Measurements from ENCODE around the gene SCAF4.
"Not testable (repeated sequence)": the region's sequence is repeated elsewhere in the genome, so short reads cannot be mapped to it uniquely, and the experiment has no call there.

GRCh38 chr21:31654821-31655580 is 76.9 kb downstream of the SCAF4 start:
- TF ChIP-seq CTCF (IDR thresholded peaks at IDR 0.05; ENCODE audit: insufficient read depth, low read length, poor library complexity, severe bottlenecking); EZH2phosphoT487 (conservative IDR thresholded peaks at IDR 0.05; ENCODE audit: low read length): not testable (repeated sequence)

Data from SU-DHL-6 (cell line).